ENCODE measurements around the gene HSPBP1.

The HSPBP1 gene

DNA sequence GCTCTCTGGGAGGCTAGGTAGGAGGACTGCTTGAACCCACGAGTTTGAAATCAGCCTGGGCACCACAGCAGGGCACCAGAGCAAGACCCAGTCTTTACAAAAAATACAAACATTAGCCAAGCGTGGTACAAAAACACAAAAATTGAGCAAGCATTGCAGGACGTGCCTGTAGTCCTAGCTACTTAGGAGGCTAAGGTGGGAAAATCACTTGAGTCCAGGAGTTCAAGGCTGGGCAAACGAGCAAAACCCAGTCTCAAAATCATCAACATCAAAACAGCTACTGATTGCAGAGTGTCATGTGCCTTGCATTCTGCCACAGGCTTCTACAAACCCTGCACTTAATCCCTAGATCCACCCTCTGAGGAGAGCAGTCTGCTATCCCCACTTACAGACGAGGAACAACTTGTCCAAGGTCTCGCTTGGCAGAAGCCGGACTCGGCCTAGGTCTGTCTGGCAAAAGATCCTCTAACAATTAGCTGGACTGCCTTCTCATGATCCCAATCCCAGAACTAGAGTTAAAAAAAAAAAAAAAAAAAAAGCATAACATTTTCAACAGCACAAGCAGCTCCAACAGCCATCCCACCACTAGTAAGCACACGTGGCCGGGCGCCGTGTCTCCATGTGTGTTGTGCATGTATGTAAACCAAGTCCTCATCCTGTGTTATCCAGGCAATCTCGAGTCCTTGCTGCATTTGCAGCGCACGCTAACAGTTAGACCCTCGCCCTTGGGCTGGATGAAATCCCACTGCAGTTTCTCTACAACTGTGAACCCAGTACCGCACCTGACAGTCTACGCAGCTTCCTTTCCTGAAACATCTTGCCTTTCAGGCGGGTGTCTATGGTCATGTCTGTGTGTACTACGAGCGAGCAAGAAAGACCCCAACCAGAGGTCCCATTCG lies 23.1 kb downstream of the HSPBP1 start:
- DNase-seq (ENCODE audit: low read depth in 1 of 2, low spot score in 1 of 2): no peak

DNA sequence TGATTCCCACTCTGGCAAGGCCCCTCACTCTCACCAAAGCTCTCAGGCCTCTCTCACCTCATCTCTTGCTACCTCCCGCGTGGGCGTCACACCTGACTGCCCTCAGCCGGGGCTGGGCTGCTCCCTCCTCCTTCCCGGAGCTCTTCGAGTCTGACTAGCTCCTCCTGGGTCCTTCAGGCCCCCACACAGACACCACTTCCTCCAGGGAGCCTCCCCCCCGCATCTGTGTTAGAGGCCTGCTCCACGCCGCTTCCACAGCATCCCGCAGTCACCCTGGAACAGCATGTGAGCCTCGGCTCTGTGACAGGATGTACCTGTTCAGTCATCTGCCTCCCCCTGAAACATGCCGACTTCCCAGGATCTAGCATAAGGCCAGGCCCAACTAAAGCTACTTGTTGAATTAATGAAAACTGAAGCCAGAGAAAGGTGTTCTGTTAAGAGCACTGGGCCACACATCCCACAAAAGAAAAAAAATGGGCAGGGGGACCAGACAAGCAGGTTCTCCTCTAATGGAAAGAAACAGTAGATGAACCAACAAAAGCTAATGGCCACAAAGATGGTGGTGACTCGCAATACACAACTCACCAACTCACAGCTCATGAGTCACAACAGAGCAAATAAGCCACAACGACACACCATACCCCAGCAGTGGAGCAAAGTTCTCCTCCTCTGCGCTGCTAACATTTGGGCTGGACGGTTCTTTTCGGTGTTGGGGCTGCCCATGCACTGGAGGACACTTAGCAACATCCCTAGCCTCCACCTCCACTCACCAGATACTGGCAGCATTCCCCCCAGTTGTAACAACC lies 24.1 kb downstream of the HSPBP1 start:
- no peak for DNase-seq (ENCODE audit: low read depth in 1 of 2, low spot score in 1 of 2)

DNA sequence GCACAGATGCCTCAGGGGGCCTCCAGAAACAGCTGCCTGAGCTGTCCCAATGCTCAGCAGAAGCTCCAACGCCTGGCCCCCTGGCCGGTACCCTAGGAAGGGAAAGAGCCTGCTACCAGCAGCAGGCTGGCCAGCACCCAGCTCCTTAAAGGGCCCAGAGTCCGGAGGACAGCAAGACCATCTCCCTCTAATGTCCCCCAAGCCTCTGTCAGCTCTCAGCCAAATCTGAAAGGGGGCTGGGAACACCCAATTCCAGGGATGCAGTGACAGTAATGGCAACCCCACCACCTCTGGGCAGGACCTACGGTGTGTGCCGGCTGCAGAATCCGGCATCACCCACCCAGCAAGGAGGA lies 25.3 kb downstream of the HSPBP1 start:
- no peak for DNase-seq (ENCODE audit: low read depth in 1 of 2, low spot score in 1 of 2)

DNA sequence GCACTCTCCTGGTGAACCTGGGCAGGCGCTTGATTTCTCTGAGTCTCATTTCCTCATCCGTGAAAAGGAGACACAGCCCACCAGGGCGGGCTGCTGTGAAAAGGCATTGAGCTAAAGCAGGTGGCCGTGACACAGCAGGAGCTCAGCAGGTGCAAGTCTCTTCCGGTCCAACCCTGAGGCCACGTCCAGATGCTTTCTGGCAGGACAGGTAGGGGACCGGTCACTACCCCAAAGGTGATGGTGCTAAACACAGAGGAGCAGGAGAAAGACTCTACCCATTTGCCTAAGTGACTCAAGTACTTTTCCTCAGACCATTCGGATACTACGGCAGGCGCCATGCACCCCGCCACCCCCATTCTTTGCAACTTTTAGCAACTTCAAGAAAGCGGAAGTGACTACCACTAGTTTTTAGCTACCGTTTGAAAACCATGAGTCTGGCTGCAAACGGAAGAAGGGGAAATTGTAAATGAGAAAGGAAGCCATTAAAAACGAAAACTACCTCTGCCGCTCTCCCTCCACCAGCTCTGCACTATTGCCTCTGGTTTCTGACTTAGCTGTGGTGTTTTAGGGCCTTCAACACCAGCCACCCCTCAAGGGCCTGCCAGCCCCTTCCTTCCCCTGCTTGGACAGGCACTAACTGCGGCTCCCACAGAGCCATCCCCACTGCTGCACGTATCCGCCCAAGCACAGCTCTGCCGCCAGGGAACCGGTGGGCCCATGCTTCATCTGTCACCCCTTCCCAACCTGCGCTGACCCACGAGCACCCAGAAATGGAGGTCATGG lies 25.9 kb downstream of the HSPBP1 start:
- peak in 1 of 2 donors; percentile 28 for DNase-seq (ENCODE audit: low read depth in 1 of 2, low spot score in 1 of 2)

DNA sequence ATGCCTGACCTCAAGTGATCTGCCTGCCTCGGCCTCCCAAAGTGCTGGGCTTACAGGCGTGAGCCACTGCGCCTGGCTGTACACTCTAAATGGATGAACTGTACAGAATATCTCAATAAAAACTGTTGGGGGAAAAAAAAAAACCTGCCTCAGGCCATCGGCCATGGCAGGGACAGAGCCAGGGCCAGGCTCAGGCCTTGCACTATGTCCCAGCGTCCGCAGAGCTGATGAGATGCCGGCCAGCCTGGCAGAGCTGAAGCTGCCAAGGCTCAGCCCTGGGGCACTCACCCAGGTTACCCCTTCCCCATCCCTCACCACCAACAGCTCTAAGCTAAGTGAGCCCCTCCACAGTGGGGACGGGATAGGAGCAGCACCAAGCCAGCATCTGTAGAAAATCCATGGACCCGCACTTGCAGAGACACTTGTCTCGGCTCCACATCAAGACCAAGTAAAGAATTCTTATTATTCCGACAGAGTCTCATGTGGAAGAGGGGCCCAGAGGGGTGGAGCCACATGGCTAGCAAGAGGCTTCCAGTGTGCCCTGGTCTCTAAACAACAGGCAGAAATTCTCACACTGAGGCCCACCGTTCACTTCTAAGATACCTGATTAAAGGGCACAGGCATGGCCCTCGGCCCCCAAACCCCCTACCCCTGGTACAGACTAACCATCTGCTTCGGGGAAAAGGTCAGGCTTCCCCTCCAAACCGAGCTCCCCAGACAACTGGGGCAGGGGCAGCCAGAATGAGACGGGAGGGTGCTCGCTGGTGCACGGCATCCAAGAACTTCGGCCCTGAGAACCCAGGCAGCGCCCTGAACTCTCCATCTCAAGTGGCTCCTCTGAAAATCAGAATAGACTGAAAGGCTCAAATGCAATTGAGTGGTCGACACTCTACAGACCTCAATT lies 26.9 kb downstream of the HSPBP1 start:
- DNase-seq (ENCODE audit: low read depth in 1 of 2, low spot score in 1 of 2): no peak

DNA sequence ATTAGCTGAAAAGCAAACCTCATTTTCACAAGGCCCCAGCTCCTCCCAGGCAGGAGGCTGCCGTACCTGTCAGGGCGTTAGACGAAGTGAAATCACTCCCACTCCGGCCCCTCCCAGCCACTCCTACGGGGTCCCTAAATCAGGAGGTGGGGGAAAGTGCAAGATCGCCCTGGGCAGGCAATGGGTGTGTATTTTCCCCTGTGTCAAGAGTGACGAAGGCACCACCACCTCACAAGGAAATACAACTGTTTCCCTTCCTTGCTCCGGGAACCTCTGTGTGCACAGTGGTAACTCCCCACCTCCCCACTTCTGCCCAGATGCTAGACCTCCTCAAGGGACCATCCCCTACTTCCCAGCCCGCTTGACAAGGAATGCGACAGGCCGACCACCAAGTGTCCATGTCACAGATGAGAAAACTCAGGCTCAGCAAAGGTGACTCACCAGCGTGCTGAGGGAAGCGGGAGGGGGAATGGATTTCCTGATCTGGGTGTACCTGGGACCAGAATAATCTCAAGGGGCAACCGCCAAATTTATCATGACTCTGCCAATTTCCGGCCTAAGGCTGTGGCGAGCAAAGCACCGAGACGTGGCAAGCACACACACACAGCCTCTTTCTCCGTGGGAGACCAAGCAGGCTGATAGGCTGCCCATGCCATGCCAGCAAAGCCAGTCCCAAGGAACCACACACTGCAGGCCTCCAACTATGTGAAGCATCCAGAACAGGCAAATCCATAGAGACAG lies 28.4 kb downstream of the HSPBP1 start:
- peak in 1 of 2 donors; percentile 25 for DNase-seq (ENCODE audit: low read depth in 1 of 2, low spot score in 1 of 2)

DNA sequence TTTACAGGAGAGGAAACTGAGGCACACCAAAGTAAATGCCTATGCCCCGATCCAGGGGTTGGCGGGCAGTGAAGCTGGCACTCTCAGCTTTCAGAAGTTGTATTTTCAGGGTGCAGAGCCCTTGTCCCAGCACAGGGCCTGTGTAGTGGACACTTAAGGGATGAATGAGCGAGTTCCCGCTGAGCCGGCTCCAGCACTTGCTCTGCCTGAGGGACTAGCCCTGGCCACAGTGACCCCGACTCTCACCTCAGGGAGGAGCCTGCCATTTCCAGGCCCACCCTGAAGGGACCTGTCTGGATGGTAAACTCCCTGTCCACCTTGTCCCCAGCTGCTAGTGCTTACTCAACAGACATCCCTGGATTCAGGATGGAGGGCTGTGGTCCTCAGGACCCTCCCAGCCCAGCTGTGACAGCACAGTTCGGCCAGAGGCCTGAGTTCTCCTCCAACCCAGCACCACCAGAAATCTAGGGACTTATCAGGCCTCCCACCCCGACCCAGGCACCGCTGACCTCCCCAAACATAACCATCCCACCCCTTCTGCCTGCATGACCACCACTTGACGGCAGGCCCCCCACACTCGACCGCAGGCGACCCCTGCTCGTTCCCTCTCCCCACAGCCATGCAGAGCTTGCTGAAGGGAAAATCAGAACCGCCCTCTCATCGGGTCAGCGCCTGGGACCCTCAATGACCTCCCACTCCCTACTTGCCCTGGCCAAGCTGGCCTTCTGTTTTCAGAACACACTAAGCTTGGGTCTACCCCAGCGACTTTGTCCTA lies 29.5 kb downstream of the HSPBP1 start:
- DNase-seq (ENCODE audit: low read depth in 1 of 2, low spot score in 1 of 2): no peak

DNA sequence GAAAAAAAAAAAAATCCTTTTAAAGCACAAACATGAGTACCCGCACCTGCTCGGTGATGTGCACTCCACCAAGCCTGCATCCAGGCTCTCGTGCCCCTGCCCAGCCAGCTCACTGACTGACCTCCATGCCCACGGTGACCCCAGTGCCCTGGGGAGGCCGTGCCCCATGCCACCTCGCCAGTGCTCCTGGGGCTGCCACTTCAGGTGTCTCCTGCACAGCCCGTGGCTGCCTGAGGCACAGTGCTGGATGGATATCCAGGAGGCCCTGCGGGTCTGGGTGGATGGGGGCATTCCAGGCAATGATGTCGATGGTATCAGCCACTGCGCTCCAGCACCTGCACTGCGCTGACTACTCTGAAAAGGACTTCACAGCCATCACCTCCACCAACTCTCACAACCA lies 30.1 kb downstream of the HSPBP1 start:
- no peak for DNase-seq (ENCODE audit: low read depth in 1 of 2, low spot score in 1 of 2)

DNA sequence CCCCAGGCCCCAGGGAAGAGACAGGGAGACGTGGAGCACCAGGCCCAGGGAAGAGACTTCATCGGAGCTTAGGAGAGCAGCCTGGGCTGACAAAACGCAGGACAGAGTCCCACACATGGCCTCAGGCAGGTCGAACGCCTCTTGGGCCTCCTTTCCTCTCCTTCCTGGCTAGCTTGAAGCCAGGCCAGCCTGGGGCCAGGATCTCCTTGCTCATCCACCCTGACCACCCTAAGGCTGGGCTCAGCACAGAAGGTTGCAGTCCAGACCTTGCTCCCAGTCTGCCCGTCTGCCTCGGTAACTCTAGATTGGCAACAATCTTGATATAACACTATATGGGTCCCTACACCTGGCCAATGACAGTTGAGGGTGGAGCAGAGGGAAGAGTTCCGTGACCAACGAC lies 31.2 kb downstream of the HSPBP1 start:
- DNase-seq (ENCODE audit: low read depth in 1 of 2, low spot score in 1 of 2): no peak

DNA sequence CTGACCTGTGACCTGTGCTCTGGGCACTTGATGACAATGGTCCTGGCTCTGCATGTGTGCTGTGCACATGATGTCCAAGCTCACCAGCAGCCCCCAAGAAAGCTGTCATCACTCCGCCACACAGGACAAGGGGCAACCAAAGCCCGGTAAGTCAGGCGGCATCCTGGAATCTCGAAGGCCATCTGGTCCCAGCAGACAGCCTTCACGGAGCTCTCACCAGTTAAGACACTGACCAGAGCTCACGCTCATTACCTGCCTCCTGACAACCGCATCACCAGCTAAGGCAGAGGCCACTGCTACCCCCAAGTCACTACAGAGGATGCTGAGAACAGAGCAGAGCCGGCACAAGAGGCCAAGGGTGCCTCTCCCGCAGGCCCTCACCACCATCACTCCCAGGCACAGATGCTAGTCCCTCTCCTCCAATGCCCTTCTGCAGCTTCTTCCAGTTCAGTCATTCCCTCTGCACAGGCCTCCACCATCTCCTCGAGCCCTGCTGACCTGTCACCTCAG lies 31.7 kb downstream of the HSPBP1 start:
- no peak for DNase-seq (ENCODE audit: low read depth in 1 of 2, low spot score in 1 of 2)

DNA sequence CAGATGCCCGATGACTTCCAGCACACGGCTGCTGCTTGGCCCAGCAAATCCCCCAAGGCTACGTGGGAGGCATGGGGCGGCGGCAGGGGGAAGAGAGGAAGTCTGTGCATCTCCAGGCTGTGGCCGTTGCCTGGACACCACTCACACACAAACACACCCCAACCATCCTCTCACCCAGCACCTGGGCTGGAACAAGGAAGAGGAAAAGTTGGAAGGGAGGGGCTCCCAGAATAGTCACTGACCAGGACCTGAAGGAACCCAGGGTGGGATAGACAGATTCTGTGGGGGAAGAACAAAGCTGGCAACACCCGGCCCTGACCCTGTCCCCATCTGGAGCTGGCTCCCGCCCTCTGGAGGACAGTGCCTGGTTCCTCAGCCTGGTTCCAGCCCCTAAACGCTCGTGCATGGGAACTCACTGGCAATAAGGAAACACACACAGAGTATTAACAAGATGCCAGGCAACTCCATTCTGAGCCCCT lies 32.2 kb downstream of the HSPBP1 start:
- no peak for DNase-seq (ENCODE audit: low read depth in 1 of 2, low spot score in 1 of 2)

DNA sequence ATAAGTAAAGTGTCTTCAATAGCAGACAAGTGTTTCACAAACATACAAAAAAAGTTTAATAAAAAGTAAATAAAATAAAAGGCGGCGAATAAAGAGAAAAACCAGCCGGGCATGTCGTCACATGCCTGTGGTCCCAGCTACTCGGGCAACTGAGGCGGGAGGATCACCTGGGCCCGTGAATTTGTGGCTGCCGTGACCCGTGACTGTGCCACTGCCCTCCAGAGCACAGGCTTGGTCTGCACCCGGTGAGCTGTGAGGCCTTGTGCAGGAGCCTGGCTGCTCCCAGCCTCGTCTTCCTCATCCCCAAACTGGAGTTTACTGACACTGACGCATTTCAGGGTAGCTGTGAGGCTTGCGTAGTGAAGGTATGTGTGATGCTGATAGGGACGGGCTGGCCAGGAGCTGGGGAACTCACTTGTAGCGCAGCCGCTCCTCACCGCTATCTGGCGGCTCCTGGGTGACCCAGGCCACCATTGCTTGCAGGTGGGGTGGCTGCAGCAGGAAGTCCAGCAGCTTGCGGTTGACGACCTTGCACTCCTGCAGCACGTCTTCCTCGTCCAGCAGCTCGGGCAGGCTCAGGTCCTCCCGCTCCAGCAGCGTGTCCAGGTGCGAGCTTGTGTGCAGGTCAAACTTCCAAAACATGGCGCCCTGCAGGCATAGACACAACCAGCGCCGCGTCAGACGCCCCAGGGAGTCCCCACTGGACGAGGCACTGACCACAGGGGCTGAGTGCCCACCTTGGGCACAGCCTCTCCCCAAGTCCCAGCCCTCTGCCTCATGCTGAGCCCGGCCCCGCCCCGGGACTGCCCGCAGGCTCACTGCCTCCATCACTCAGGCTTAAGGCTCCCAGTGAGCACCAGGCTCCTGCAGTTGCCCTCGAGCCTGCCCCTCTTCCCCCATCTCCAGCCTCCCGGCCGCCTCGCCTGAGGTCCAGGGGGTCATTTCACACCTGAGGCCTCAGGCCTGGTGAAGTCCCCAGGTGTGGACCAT lies 33.2 kb downstream of the HSPBP1 start:
- no peak for DNase-seq (ENCODE audit: low read depth in 1 of 2, low spot score in 1 of 2)

DNA sequence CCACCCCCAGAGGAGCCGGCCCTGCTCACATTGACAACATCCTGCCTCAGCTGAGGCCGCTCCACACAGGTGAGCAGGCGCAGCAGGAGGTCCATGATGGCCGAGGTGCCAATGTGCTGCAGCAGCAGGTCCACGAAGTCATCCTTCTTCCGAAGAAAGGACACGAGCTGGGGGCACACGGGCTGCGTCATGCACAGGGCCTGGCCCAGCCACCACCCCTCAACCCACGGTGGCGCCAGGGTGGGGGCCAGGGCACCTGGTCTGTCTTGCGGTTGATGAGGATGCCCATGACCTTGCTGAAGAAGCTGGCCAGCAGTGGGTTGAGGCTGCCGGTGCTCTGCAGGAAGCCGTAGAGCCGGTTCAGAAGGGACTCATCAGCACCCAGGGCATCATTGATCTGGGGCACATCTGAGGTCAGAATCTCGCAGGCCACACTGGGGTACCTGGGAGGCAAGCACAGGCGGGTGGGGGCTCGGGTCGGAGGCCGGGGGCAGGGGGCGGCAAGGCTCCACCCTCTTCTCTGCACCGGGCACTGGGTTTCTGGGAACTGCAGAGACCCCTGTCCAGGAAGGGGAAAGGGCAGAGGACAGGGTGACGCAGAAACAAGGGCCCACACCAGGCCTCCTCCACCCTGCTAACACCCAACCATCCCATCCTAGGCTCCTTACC lies 34.5 kb downstream of the HSPBP1 start:
- no peak for DNase-seq (ENCODE audit: low read depth in 1 of 2, low spot score in 1 of 2)

DNA sequence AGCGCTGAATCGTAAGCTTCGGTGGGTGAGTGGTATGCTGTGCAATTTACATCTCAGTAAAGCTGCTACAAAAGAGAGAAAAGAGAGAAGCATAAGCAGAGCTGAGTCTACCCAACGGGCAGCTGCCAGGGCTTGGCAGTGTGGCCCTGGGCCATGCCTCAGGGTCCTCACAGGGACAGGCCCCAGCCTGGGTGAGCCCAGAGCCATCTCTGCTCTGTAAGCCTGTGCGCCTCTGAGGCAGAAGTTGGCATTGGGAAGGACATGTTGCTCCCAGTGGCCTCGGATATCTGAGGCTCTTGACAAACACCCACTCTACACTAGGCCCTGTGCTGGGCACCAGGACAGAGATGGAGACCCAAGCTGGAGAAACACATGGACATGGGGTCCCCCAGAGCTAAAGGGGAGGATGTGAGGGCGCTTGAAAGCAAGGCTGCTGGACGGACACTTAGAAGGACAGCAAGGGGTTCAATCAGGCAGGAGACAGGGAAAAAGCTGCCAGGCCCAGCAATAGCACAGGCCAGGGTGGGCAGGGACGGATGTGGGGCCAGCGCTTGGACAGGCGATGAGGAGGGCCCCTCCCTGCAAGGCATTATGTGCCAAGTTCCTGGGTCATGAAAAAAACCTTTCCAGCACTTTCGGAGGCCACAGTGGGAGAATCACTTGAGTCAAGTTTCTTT lies 35.8 kb downstream of the HSPBP1 start:
- no peak for DNase-seq (ENCODE audit: low read depth in 1 of 2, low spot score in 1 of 2)

DNA sequence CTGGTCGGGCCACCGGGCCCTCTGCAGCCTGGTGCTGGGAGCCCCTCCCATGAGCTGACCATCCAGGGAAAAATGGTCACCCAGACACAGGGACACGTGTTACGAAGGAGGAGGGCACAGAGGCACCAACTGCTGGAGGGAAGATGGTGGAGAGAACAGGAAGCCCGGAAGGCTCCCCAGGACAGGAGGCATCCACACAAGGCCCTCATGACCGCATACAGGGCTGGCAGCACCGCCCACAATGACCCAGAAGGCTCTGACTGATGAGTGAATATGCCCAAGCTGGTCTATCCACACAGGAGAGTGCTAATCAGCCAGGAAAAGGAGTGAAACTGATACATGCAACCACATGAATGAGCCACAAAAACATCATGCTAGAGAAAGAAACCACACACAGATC lies 37.4 kb downstream of the HSPBP1 start:
- no peak for DNase-seq (ENCODE audit: low read depth in 1 of 2, low spot score in 1 of 2)

DNA sequence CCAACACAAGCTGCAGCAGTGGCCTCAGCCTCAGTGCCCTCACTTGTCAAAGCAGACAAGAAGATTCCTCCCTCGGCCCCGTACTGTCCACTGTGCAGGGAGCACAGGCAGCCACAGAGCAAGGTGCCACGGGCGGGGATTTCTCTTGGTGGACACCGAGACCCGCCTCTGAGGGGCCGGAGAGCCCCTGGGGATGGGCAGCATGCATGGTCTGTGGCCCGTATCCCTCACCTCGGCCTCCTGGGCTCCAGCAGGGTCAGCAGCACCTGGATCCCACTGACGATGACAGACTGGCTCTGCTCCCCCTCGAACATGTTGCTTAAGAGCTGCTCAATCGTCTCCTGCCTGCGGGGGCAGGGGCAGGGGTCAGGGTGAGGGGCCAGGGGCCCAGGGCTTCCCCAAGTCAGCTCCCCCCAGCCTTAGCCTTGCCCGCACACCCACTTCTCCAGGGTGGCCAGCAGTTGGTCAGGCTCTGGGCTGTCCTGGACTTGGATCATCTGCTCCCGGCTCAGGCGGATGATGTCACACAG lies 37.9 kb downstream of the HSPBP1 start:
- no peak for DNase-seq (ENCODE audit: low read depth in 1 of 2, low spot score in 1 of 2)

All from activated T-helper 1 cell treated with anti-CD3 and anti-CD28 coated beads, Interleukin-2, amount 50 U/mL, for 16 hours (primary cell).